ENCODE data around the gene ABCA2. TPM values are rescaled to one million over a fixed set of nuclear protein-coding genes. Genes with fewer than 3 reads are reported as not detected.

ABCA2 gene
- total RNA-seq, 4 donors from 2014 or later, result 10.4 to 44.7 (median 33.4) TPM

DNA sequence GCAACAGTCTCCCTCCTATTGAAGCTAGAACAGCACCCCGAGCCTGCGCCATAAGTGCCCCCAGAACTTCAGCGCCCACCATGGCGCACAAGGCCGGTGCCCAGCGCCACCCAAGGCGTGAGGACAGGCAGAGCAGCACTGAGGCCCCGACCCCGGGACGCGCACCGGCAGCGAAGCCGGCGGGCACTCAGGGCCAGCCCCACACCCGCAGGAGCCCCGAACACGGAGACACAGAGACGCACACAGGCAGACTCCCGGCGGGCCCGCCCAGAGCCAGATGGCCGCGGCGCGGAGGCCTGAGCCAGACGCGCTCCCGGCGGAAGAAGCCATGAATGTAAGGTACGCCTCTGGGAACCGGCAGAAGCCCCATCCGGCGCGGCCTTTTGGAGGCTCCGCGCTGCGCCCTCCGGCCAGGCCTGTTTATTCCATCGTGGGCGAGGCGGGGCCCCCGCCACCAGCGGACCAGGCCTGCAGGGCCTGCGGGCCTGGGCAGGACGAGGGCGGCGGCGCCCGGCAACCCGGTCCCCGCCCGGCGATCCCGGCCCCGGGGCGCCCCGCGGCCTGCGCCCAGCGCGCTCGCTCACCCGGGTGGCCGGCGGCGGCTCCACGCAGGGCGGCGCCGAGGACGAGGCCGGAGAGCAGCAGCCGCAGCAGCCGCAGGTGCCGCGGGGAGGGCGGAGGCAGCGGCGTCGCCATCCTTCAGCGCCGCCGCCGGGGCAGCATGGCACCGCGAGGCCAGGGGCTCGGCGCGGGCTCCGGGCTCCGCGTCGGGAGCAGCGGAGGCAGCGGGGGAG is 17.5 kb upstream of the ABCA2 start:
- H3K27ac ChIP-seq, result peak overlapping the region; percentile 41
- WGBS, result 2% methylated on average over 38 of the region's 96 CpGs
- H3K4me1 ChIP-seq, result peaks cover 39% of the 10 kb centered on the region
- H3K4me3 ChIP-seq, result peak overlapping the region; percentile 69
- H3K27me3 ChIP-seq, result peaks cover 34% of the 10 kb centered on the region
- TF ChIP-seq POLR2A (IDR thresholded peaks at IDR 0.05), result no peak
- no peak for TF ChIP-seq EP300 (IDR thresholded peaks at IDR 0.05)
- no peak for TF ChIP-seq POLR2AphosphoS5 (IDR thresholded peaks at IDR 0.05)
- TF ChIP-seq, protein P1, sequence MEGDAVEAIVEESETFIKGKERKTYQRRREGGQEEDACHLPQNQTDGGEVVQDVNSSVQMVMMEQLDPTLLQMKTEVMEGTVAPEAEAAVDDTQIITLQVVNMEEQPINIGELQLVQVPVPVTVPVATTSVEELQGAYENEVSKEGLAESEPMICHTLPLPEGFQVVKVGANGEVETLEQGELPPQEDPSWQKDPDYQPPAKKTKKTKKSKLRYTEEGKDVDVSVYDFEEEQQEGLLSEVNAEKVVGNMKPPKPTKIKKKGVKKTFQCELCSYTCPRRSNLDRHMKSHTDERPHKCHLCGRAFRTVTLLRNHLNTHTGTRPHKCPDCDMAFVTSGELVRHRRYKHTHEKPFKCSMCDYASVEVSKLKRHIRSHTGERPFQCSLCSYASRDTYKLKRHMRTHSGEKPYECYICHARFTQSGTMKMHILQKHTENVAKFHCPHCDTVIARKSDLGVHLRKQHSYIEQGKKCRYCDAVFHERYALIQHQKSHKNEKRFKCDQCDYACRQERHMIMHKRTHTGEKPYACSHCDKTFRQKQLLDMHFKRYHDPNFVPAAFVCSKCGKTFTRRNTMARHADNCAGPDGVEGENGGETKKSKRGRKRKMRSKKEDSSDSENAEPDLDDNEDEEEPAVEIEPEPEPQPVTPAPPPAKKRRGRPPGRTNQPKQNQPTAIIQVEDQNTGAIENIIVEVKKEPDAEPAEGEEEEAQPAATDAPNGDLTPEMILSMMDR (IDR thresholded peaks at IDR 0.05), result no peak
- H3K9me3 ChIP-seq, result no peaks in the 10 kb centered on the region
- DNase-seq (ENCODE audit: low spot score in 2 of 2), result no peak
- peaks cover 3% of the 10 kb centered on the region for H3K36me3 ChIP-seq

DNA sequence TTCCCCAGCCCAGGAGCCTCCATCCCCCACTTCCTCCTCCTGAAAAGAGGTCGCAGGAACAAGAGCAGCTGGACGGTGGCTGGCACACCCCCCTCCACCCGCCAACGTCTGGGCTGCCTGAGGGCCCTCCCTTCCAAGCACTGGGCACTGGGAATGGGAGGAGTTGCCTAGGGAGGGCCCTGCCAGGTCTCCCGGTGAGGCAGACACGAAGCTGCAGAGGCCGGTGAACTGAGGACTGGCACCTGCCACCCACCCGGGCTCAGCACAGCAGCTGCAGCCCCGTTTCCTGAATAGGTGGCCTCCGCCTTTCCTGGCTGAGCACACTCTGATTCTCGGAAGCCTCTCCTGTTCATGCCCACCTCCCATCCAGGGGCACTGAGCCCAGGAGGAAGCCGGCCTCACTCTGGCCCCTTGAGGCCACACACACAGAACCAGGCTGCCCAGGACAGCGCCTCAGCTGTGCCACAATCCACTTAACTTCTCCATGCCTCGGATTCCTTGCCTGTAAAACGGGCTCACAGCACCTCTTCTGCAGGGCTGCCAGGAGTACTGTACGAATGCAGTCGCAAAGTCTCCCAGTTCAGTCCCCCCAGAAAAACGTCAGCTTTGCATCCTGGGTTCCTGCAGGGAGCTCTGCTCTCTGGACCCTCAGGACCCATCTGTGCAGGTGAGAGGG is 16.6 kb upstream of the ABCA2 start:
- no peak for DNase-seq (ENCODE audit: low spot score in 2 of 2)
- WGBS, result 42% methylated on average over 10 of the region's 18 CpGs
- Histone ChIP-seq H3K27ac (peak overlapping the region; percentile 57), H3K9me3 (no peaks in the 10 kb centered on the region), H3K36me3 (peaks cover 11% of the 10 kb centered on the region), H3K27me3 (peaks cover 30% of the 10 kb centered on the region), H3K4me1 (peaks cover 37% of the 10 kb centered on the region), H3K4me3 (peak overlapping the region; percentile 69)
- TF ChIP-seq, protein P1 (IDR thresholded peaks at IDR 0.05), result no peak
- no peak for TF ChIP-seq POLR2A (IDR thresholded peaks at IDR 0.05)
- no peak for TF ChIP-seq EP300 (IDR thresholded peaks at IDR 0.05)
- TF ChIP-seq POLR2AphosphoS5 (IDR thresholded peaks at IDR 0.05), result no peak

DNA sequence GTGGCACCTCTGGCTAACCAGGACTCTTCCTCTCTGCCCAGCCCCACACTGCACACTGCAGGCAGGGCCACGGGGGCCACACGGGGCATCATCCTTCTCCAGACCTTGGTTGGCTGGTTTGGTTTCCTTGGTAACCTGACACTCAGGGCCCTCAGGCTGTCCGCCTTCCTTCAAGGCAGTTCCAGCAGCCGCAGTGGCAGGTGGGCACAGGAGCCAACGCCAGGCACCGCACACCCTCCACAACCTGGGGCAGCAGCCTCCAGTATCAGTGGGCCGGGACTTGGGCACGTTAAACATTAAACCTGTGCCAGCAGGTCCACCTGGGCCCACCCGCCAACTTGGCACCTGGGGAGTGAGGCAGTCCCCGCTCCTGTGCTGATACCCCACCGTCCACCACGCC is 16.0 kb upstream of the ABCA2 start:
- 75% methylated on average over 5 of the region's 12 CpGs for WGBS

DNA sequence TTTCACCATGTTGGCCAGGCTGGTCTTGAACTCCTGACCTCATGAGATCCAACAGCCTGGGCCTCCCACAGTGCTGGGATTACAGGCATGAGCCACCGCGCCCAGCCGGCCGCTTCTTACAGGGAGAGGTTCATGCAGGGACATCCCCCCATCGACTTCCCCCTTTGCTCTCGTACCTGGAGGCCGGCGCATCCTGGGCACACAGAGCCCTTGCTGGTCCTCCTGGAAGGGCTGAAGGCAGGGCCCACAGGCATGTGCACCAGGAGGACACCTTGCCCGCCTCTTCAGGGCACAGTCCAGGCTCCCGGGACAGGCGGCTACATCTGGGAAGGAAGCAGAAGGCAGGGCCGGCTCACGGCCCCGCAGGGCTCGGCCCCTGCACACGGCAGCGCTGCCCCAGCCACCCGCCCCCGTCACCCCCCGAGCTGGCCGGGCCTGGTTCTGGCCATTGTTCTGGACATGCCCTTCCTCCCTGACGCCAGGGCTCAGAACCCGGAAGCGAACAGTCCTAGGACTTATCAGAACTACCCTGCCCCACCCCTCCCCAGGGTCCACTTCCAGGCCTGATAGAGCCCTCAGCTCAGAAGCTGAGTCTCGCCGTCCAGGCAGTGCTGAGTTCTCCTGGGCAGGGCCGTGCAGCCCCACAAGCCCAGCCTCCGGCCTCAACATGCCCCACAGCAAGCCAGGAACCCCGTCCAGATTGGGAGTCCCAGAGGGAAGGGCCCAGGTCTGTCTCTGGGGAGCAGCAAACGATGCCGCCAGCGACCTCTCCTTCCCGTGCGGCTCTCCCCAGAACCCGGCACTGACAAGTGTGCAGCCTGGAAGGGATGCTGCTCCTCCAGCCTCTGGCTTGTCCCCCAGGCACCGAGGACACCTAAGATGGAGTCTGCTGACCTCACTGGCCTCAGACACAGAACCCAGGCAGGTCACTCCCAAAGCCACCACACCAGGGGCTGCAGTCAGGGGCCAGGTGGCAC is 15.0 kb upstream of the ABCA2 start:
- no peak for TF ChIP-seq POLR2AphosphoS5 (IDR thresholded peaks at IDR 0.05)
- TF ChIP-seq EP300 (IDR thresholded peaks at IDR 0.05), result no peak
- TF ChIP-seq POLR2A (IDR thresholded peaks at IDR 0.05), result no peak
- TF ChIP-seq, protein P1 (IDR thresholded peaks at IDR 0.05), result no peak
- peaks cover 25% of the 10 kb centered on the region for H3K4me1 ChIP-seq
- H3K27ac ChIP-seq, result peak overlapping the region; percentile 57
- H3K9me3 ChIP-seq, result no peaks in the 10 kb centered on the region
- H3K36me3 ChIP-seq, result peaks cover 23% of the 10 kb centered on the region
- H3K4me3 ChIP-seq, result peak overlapping the region; percentile 69
- DNase-seq (ENCODE audit: low spot score in 2 of 2), result no peak
- 86% methylated on average over 9 of the region's 36 CpGs for WGBS
- peaks cover 14% of the 10 kb centered on the region for H3K27me3 ChIP-seq

More for the DNA sequence above, 16.0 kb upstream of the ABCA2 start:
- Histone ChIP-seq H3K9me3 (no peaks in the 10 kb centered on the region), H3K27me3 (peaks cover 24% of the 10 kb centered on the region), H3K36me3 (peaks cover 17% of the 10 kb centered on the region), H3K4me3 (peak overlapping the region; percentile 69), H3K27ac (peak overlapping the region; percentile 57), H3K4me1 (peaks cover 31% of the 10 kb centered on the region)
- TF ChIP-seq, protein P1 (IDR thresholded peaks at IDR 0.05), result no peak
- no peak for TF ChIP-seq EP300 (IDR thresholded peaks at IDR 0.05)
- TF ChIP-seq POLR2A (IDR thresholded peaks at IDR 0.05), result no peak
- TF ChIP-seq POLR2AphosphoS5 (IDR thresholded peaks at IDR 0.05), result no peak
- no peak for DNase-seq (ENCODE audit: low spot score in 2 of 2)
